Stimulated activated CD4-positive, alpha-beta T cell treated with anti-CD3 and anti-CD28 coated beads, TNF-alpha, amount 100 ng/mL, for 48 hours (primary cell): ENCODE results near the gene VPS16.
A peak's percentile ranks its signal among the peaks of the same experiment; 100 is the strongest.

ENCODE experiments used
- DNase-seq, 3 donors: peaks; one replicate each; pipeline ENCODE4 v3.0.0-alpha.2; 2020; ENCODE audit warnings: low read depth in 3 of 3

VPS16 gene

DNA sequence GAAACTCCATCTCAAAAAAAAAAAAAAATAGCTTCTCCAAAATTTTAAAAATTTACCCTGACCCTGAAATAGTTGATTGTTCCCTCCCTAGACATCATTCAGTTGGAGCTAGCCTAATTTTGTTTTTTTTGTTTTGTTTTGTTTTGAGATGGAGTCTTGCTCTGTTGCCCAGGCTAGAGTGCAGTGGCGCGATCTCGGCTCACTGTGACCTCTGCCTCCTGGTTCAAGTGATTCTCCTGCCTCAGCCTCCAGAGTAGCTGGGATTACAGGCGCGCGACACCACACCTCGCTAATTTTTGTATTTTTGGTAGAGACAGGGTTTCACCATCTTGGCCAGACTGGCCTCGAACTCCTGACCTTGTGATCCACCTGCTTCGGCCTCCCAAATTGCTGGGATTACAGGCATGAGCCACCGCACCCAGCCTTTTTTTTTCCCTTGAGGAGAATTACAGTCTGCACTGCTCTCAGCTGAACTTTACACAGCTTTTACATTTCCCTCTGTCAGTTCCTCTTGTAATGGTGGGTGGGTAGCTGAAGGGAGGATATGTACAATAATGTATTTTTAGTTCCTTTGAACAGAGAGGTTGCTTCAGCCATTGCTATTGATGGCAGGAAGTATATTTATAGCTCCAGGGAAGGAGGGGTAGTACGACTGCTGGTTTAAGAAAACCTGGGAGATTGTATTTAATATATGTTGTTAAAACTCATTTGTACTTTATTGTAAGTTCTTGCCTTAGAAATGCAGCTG lies 60.5 kb downstream of the VPS16 start:
- DNase-seq, result no peak

DNA sequence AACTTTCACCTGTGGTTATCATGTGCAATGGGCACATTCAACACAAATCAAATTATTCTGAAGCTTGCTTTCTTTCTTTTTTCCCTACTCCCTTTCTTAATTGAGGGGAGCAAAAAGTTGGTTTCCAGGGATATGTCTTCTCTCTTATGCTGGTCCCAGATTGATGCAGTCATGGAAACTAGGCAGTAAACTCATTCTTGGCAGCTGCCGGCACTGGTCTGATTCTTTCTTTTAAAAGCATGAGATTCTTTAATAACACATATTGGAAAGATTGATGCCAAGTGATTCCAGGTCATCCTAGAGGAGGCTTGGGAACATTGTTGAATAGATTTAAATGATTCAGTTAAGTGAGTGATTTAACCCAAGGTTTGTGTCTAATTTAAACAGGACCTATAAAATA lies 61.7 kb downstream of the VPS16 start:
- DNase-seq, result no peak

DNA sequence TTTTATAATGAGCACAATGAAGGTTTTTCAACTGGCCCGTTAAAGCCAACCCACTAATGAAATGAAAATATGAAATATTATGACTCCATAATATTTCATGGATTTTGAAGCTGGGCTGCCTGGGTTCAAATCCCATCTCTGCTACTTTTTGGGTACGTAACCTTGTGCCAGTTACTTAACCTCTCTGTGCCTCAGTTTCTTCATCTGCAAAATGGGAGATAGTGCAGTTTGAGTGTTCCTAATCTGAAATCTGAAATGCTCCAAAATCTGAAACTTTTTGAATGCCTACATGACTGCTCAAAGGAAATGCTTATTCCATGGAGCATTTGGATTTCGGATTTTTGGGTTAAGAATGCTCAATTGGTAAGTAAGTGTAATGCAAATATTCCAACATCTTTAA lies 62.3 kb downstream of the VPS16 start:
- DNase-seq, result no peak

DNA sequence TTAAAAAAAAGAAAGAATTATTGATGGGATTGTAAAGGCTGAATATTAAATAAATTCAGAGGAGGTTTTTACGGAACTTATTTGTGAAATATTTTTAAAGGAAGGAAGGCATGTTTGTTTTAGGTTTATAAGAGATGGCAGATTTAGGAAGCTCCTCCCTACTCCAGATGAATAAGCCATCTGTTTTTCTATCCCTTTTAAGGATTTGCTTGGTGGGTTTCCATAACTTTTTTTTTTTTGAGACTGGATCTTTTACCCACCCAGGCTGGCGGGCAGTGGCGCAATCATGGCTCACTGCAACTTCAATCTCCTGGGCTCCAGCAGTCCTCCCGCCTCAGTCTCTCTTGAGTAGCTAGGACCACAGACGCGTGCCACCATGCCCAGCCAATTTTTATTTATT lies 63.1 kb downstream of the VPS16 start:
- no peak for DNase-seq

DNA sequence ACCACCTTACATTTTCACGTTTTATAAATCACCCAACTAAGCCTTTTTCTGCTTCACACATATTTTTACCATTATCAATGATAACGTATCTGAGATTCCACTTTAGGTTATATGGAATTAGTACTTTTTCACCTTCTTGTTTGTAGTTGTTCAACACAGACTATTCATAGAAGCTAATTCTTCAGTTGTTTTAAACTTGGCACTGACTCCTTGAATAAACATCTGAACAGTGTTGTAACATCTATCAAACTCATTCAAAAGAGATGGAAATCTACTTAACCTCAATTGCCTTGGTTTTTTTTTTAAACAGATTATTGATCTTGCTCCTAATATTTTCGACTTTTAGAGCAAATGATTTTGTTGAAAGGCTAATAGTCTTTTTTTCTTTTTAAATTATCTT lies 67.0 kb downstream of the VPS16 start:
- no peak for DNase-seq

DNA sequence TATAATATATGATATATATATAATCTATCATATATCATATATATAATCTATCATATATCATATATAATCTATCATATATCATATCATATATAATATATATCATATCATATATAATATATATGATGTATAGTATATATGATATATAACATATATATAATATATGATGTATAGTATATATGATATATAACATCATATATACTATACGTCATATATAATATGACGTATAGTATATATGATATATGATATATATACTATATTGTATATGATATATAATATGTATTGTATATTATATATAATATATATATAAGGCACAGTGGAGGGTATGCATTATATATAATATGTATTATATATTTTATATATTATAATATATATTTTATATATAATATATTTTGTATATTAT lies 69.4 kb downstream of the VPS16 start:
- no peak for DNase-seq

DNA sequence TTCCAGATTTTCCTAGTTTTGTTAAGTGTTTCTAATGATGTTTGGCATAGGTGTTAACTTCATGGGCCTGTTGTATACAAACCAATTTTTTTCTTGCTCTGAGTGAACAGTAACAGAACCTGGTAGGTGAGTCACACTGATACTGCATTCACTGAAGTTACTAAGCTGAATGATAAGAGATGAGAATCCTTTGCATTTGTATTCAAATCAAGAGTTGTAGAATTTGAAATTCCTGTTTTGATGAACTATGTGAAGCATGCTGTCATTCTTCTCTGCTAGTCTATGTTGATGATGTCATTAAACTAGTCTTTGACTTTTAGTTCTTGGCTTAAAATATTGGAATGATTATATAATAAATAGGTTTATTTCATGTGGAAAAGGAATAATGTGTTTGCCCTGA lies 70.7 kb downstream of the VPS16 start:
- DNase-seq, result peak in 1 of 3 donors; percentile 1

DNA sequence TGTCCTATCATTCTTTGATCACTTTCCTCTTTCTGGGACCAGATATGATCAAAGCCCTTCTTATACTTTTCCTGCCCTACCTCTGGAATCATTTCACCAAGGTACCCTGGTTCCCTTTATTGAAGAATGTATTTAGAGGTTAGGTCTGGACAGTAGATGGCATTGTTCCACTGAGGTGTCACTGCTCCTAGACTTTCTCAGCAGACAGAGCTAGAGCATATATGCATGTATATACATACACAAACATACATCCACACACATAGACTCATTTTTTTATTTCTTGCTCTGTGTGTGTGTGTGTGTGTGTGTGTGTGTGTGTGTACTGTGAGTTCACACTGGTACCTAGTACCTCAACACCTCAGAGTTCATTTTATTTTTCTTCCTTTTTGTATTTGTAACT lies 73.6 kb downstream of the VPS16 start:
- no peak for DNase-seq
